GM12865 (cell line): ENCODE results near the gene GRIK5.
"Not testable (repeated sequence)": the region's sequence is repeated elsewhere in the genome, so short reads cannot be mapped to it uniquely, and the experiment has no call there.

Experiments
- DNase-seq: peaks from one replicate; pipeline ENCODE4 v3.0.0; 2010; ENCODE audit warnings: low read depth
- H3K4me3 ChIP-seq: 2 replicates; pipeline ENCODE4 v1.5.1; 2011; ENCODE audit warnings: mild to moderate bottlenecking, low read depth, low read length, control low read depth
- TF ChIP-seq, protein P1 (sequence below): IDR thresholded peaks from 2 replicates; pipeline ENCODE4 v1.5.1; 2011; ENCODE audit warnings: low read length, control low read depth, low read depth, inconsistent platforms; ENCODE audit not compliant: insufficient read depth; ENCODE audit errors: missing control alignments

Gene GRIK5

DNA sequence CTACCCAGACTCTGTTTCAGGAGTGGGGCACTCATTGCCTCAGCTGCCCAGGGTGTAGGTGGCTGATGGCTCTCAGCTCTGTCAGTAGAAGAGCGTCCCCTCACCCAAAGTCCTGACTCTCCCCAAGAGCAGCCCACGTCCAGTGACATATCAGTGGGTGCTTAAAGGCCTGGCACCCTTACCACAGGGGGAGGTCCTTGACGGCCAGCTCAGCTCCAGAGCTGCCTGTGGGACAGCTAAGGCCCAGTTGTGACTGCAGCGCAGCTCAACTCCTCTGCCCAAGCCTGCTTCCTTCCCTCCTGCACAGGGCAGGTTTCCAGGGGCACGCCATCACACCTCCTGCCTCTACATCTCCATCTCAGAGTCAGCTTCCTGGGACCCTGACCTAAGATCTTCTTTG, 32.4 kb downstream of the GRIK5 start:
- no peak overlapping the region for H3K4me3 ChIP-seq
- TF ChIP-seq, protein P1, sequence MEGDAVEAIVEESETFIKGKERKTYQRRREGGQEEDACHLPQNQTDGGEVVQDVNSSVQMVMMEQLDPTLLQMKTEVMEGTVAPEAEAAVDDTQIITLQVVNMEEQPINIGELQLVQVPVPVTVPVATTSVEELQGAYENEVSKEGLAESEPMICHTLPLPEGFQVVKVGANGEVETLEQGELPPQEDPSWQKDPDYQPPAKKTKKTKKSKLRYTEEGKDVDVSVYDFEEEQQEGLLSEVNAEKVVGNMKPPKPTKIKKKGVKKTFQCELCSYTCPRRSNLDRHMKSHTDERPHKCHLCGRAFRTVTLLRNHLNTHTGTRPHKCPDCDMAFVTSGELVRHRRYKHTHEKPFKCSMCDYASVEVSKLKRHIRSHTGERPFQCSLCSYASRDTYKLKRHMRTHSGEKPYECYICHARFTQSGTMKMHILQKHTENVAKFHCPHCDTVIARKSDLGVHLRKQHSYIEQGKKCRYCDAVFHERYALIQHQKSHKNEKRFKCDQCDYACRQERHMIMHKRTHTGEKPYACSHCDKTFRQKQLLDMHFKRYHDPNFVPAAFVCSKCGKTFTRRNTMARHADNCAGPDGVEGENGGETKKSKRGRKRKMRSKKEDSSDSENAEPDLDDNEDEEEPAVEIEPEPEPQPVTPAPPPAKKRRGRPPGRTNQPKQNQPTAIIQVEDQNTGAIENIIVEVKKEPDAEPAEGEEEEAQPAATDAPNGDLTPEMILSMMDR = no peak
- no peak for DNase-seq

- peak; percentile 83 for DNase-seq
- TF ChIP-seq, protein P1 = peak; percentile 86
- H3K4me3 ChIP-seq = not testable (repeated sequence)
These were observed 35.2 kb downstream of the GRIK5 start for GRCh38 chr19:42034640-42035391.

DNA sequence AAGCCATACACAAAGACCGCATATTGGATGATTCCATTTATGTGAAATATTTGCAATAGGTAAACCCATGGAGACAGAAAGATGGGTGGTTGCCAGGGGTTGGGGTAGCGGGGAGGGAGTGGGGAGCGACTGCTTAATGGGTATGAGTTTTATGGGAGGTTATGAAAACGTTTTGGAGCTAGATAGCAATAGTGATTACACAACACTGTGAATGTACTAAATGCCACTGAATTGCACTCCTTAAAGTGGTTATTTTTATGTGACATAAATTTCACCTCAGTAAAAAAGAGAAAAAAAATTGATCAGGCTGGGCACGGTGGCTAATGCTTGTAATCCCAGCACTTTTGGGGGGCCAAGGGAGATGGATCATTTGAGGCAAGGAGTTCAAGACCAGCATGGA, 36.6 kb downstream of the GRIK5 start:
- TF ChIP-seq, protein P1 = no peak

GRCh38 chr19:42032431-42032830, 37.6 kb downstream of the GRIK5 start:
- TF ChIP-seq, protein P1 = no peak
- no peak for DNase-seq
- H3K4me3 ChIP-seq = no peak overlapping the region

More for the DNA sequence above, 36.6 kb downstream of the GRIK5 start:
- no peak for DNase-seq
- no peak overlapping the region for H3K4me3 ChIP-seq

GRCh38 chr19:42030645-42031440, 39.2 kb downstream of the GRIK5 start:
- no peak overlapping the region for H3K4me3 ChIP-seq
- no peak for DNase-seq
- TF ChIP-seq, protein P1 = no peak

GRCh38 chr19:42028304-42029216, 41.4 kb downstream of the GRIK5 start:
- peak; percentile 10 for DNase-seq
- H3K4me3 ChIP-seq = no peak overlapping the region
- TF ChIP-seq, protein P1 = peak; percentile 64
